H1 (cell line): ENCODE results near the gene RNFT2. TPM values are rescaled to one million over a fixed set of nuclear protein-coding genes. Genes with fewer than 3 reads are reported as not detected.

ENCODE experiments used
- CTCF ChIA-PET: fragments of 300-600 bp; sonication (Branson Sonifier 250); formaldehyde crosslinking; loops from one replicate; lab custom pipeline; 2021; ENCODE audit not compliant: partially characterized antibody; lab: Charles Lee
- POLR2A ChIA-PET: fragments of 300-600 bp; sonication (Branson Sonifier 250); formaldehyde crosslinking; loops from one replicate; lab custom pipeline; 2021; ENCODE audit warnings: inconsistent platforms; ENCODE audit not compliant: partially characterized antibody; lab: Charles Lee
- DNase-seq, 2 experiments: peaks; one replicate each; pipeline versions ENCODE4 v3.0.0 to v3.0.0-alpha.2; 2010 to 2022; ENCODE audit warnings: low spot score in 2 of 2, low read depth in 1 of 2, mixed read lengths in 1 of 2
- FAIRE-seq: peaks from 2 replicates; lab custom pipeline; 2011; peaks lifted over from hg19 to GRCh38; lab: Jason Lieb, UNC
- H2AFZ ChIP-seq: 2 replicates; pipeline ENCODE4 v1.8.1; 2012; ENCODE audit warnings: low read length, inconsistent platforms
- H2AK5ac ChIP-seq: 2 replicates; pipeline ENCODE4 v1.6.1; 2013; ENCODE audit warnings: low read depth, low read length
- H2BK120ac ChIP-seq: replicated peaks from 2 replicates; pipeline ENCODE3; 2013; ENCODE audit warnings: low read depth, low read length, inconsistent platforms
- H2BK12ac ChIP-seq: 2 replicates; pipeline ENCODE4 v1.6.1; 2013; ENCODE audit warnings: low read depth, low read length
- H2BK15ac ChIP-seq: 2 replicates; pipeline ENCODE4 v1.6.1; 2013; ENCODE audit warnings: low read length
- H2BK20ac ChIP-seq: 2 replicates; pipeline ENCODE4 v1.6.1; 2013; ENCODE audit warnings: low read length
- H2BK5ac ChIP-seq: 2 replicates; pipeline ENCODE4 v1.6.1; 2013; ENCODE audit warnings: low read depth, low read length
- H3K14ac ChIP-seq: 2 replicates; pipeline ENCODE4 v1.6.1; 2013; ENCODE audit warnings: inconsistent platforms; ENCODE audit not compliant: insufficient read length
- H3K18ac ChIP-seq: 2 replicates; pipeline ENCODE4 v1.6.1; 2013; ENCODE audit warnings: low read length; ENCODE audit errors: extremely low read depth
- H3K23ac ChIP-seq: 2 replicates; pipeline ENCODE4 v1.6.1; 2013; ENCODE audit warnings: inconsistent platforms; ENCODE audit not compliant: insufficient read length
- H3K23me2 ChIP-seq: 2 replicates; pipeline ENCODE4 v1.6.1; 2013; ENCODE audit warnings: low read depth, low read length
- H3K27ac ChIP-seq: 2 replicates; pipeline ENCODE4 v1.6.1; 2011; ENCODE audit warnings: low read depth, low read length, inconsistent platforms
- H3K27me3 ChIP-seq, 4 experiments: replicated peaks in 1 of 4; 1 replicate in 1 of 4; 2 replicates in 3 of 4; pipeline versions ENCODE4 v1.6.1 to v1.8.1; 2011 to 2013; ENCODE audit warnings: low read length in 3 of 4, mild to moderate bottlenecking in 3 of 4, inconsistent platforms in 2 of 4, mixed read lengths in 2 of 4, moderate library complexity in 1 of 4; ENCODE audit not compliant: control insufficient read depth in 3 of 4, insufficient read depth in 3 of 4; ENCODE audit errors: extremely low read depth in 1 of 4
- H3K36me3 ChIP-seq, 4 experiments: 2 replicates each; pipeline versions ENCODE4 v1.6.1 to v1.8.1; 2011 to 2013; ENCODE audit warnings: mild to moderate bottlenecking in 4 of 4, low read length in 3 of 4, moderate library complexity in 2 of 4, control low read depth in 1 of 4, inconsistent platforms in 1 of 4; ENCODE audit not compliant: insufficient read depth in 4 of 4, control insufficient read depth in 2 of 4
- H3K4ac ChIP-seq: replicated peaks from 2 replicates; pipeline ENCODE3; 2013; ENCODE audit warnings: low read length, low read depth, mixed read lengths, inconsistent platforms; ENCODE audit not compliant: insufficient read length
- H3K4me1 ChIP-seq, 4 experiments: replicated peaks in 1 of 4; 1 replicate in 1 of 4; 2 replicates in 3 of 4; pipeline versions ENCODE4 v1.6.1 to v1.8.1; 2011 to 2013; ENCODE audit warnings: low read length in 3 of 4, inconsistent platforms in 2 of 4, mixed read lengths in 1 of 4; ENCODE audit not compliant: insufficient read depth in 4 of 4, control insufficient read depth in 3 of 4
- H3K4me2 ChIP-seq, 2 experiments: 2 replicates each; pipeline versions ENCODE4 v1.6.1 to v1.8.1; 2011 to 2013; ENCODE audit warnings: low read depth in 2 of 2, low read length in 2 of 2, control low read depth in 1 of 2, inconsistent platforms in 1 of 2, mild to moderate bottlenecking in 1 of 2; ENCODE audit not compliant: insufficient read depth in 1 of 2
- H3K4me3 ChIP-seq, 4 experiments: fragments of 200-600, 300-600 bp in 1 of 4; sonication (generic), shearing (Covaris generic), sonication (Bioruptor Twin) in 1 of 4; 2 replicates each; pipeline versions ENCODE4 v1.5.1 to v1.8.1; 2011 to 2016; ENCODE audit warnings: low read length in 4 of 4, low read depth in 3 of 4, control low read depth in 2 of 4, inconsistent platforms in 2 of 4, mild to moderate bottlenecking in 2 of 4, mixed read lengths in 1 of 4, moderate library complexity in 1 of 4; ENCODE audit not compliant: insufficient read depth in 2 of 4; ENCODE audit errors: extremely low read depth in 1 of 4
- H3K56ac ChIP-seq: replicated peaks from 2 replicates; pipeline ENCODE3; 2013; ENCODE audit warnings: low read depth, mild to moderate bottlenecking, mixed read lengths, low read length, inconsistent platforms; ENCODE audit not compliant: insufficient read length
- H3K79me1 ChIP-seq: 2 replicates; pipeline ENCODE4 v1.6.1; 2013; ENCODE audit warnings: low read depth, low read length, control low read depth
- H3K79me2 ChIP-seq, 2 experiments: 2 replicates each; pipeline versions ENCODE4 v1.6.1 to v1.8.1; 2012 to 2013; ENCODE audit warnings: low read length in 2 of 2, mild to moderate bottlenecking in 2 of 2, inconsistent platforms in 1 of 2; ENCODE audit not compliant: insufficient read depth in 2 of 2, control insufficient read depth in 1 of 2
- H3K9ac ChIP-seq, 4 experiments: replicated peaks in 1 of 4; 1 replicate in 1 of 4; 2 replicates in 3 of 4; pipeline versions ENCODE4 v1.6.1 to v1.8.1; 2011 to 2013; ENCODE audit warnings: low read depth in 3 of 4, low read length in 3 of 4, control low read depth in 2 of 4, mild to moderate bottlenecking in 2 of 4, moderate library complexity in 2 of 4, inconsistent platforms in 1 of 4; ENCODE audit errors: extremely low read depth in 1 of 4
- H3K9me3 ChIP-seq, 2 experiments: 2 replicates each; pipeline versions ENCODE4 v1.6.1 to v1.8.1; 2012 to 2013; ENCODE audit warnings: mild to moderate bottlenecking in 2 of 2, moderate library complexity in 2 of 2, control low read depth in 1 of 2, inconsistent platforms in 1 of 2, low read depth in 1 of 2, low read length in 1 of 2, mixed read lengths in 1 of 2; ENCODE audit not compliant: insufficient read depth in 2 of 2
- H4K20me1 ChIP-seq, 2 experiments: replicated peaks in 1 of 2; 2 replicates each; pipeline versions ENCODE3 to v1.8.1; 2011 to 2013; ENCODE audit warnings: inconsistent platforms in 2 of 2, low read length in 2 of 2, mild to moderate bottlenecking in 1 of 2; ENCODE audit not compliant: insufficient read depth in 2 of 2, control insufficient read depth in 1 of 2
- H4K5ac ChIP-seq: 2 replicates; pipeline ENCODE4 v1.6.1; 2013; ENCODE audit warnings: low read length, low read depth, mixed read lengths, inconsistent platforms; ENCODE audit not compliant: insufficient read length
- H4K8ac ChIP-seq: 2 replicates; pipeline ENCODE4 v1.8.0; 2013; ENCODE audit warnings: mild to moderate bottlenecking, moderate library complexity, low read length, inconsistent platforms; ENCODE audit not compliant: insufficient read depth; ENCODE audit errors: extremely low read depth
- H4K91ac ChIP-seq: replicated peaks from 2 replicates; pipeline ENCODE3; 2013; ENCODE audit warnings: low read length, mixed read lengths, inconsistent platforms; ENCODE audit not compliant: insufficient read length
- CBX5 ChIP-seq: fragments of 300-800, 300-1000 bp; sonication (generic); IDR thresholded peaks from 2 replicates; pipeline ENCODE4 v1.7.1; 2016; ENCODE audit warnings: antibody characterized with exemption, low read length, low read depth
- CREB1 ChIP-seq: IDR thresholded peaks from 2 replicates; pipeline ENCODE4 v1.6.1; 2012; ENCODE audit warnings: inconsistent platforms
- EGR1 ChIP-seq: IDR thresholded peaks from 2 replicates; pipeline ENCODE4 v1.6.1; 2011; ENCODE audit warnings: low read depth, low read length, borderline replicate concordance
- EZH2 ChIP-seq: fragments of 200-600 bp; sonication (generic); IDR thresholded peaks from 2 replicates; pipeline ENCODE4 v1.7.1; 2012; ENCODE audit warnings: low read depth, mild to moderate bottlenecking, moderate library complexity, low read length, inconsistent platforms; ENCODE audit not compliant: severe bottlenecking
- NANOG ChIP-seq: IDR thresholded peaks from 2 replicates; pipeline ENCODE4 v1.6.1; 2011; ENCODE audit warnings: low read length, low read depth, mild to moderate bottlenecking, inconsistent platforms; ENCODE audit not compliant: insufficient read depth, poor library complexity, severe bottlenecking
- RAD21 ChIP-seq, 2 experiments: IDR thresholded peaks in 1 of 2; conservative IDR thresholded peaks in 1 of 2; 2 replicates each; pipeline ENCODE4 v1.6.1; 2011; ENCODE audit warnings: low read depth in 2 of 2, low read length in 2 of 2, improper control_type of control experiment in 1 of 2, inconsistent platforms in 1 of 2, mild to moderate bottlenecking in 1 of 2, moderate library complexity in 1 of 2
- RNF2 ChIP-seq: fragments of 200-900, 300-1000 bp; sonication (generic); IDR thresholded peaks from 2 replicates; pipeline ENCODE4 v1.7.1; 2016; ENCODE audit warnings: borderline replicate concordance, low read depth, mild to moderate bottlenecking, antibody characterized with exemption, low read length; ENCODE audit not compliant: poor library complexity, severe bottlenecking; ENCODE audit errors: missing control alignments
- SP2 ChIP-seq: IDR thresholded peaks from 2 replicates; pipeline ENCODE4 v1.6.1; 2012; ENCODE audit warnings: mild to moderate bottlenecking, low read length, inconsistent platforms
- TBP ChIP-seq: IDR thresholded peaks from 2 replicates; pipeline ENCODE4 v1.6.1; 2011; ENCODE audit warnings: low read depth, low read length, improper control_type of control experiment
- WGBS, 2 experiments: shearing (Covaris generic) in 1 of 2; methylation state at CpG; one replicate each; pipeline versions ENCODE4 v1.1.6 to v1.1.7; 2013 to 2015; ENCODE audit warnings: low lambda C conversion rate in 2 of 2, mixed read lengths in 2 of 2, inconsistent platforms in 1 of 2, low coverage in 1 of 2, missing lambda C conversion rate in 1 of 2; ENCODE audit not compliant: insufficient replicate concordance in 2 of 2, insufficient coverage in 1 of 2, insufficient read length in 1 of 2; ENCODE audit errors: extremely low coverage in 1 of 2, missing lambda C conversion rate in 1 of 2; 5-methylcytosine and 5-hydroxymethylcytosine counted together
- polyA plus RNA-seq, 7 experiments: library from polyadenylated mRNA; depleted of rRNA in 3 of 7; stranded (reverse) in 5 of 7; unstranded in 2 of 7; fragments of >200 nt in 5 of 7; fragments of 200-250 nt in 2 of 7; gene quantifications; 1 replicate in 5 of 7; 2 replicates in 1 of 7; 4 replicates in 1 of 7; pipeline versions ENCODE4 v1.2.1 to v1.2.3, GENCODE V29; 2011 to 2013; ENCODE audit warnings: missing spikeins in 2 of 7, mixed read lengths in 2 of 7
- total RNA-seq: library from RNA; stranded (reverse); fragmentation: NEBNext Ultra II Directional; extraction: Animal tissue kit (Norgen Biotek cat#: 25700); gene quantifications from 2 replicates; pipeline ENCODE4 v1.2.1, GENCODE V29; 2021
- TF ChIP-seq, protein P1 (sequence below), 3 experiments: IDR thresholded peaks; 1 replicate in 2 of 3; 2 replicates in 1 of 3; pipeline versions ENCODE4 v1.5.1 to v1.6.1; 2011; ENCODE audit warnings: low read length in 3 of 3, mild to moderate bottlenecking in 3 of 3, inconsistent platforms in 2 of 3, low read depth in 1 of 3, moderate library complexity in 1 of 3; ENCODE audit not compliant: insufficient read depth in 1 of 3; ENCODE audit errors: control extremely low read depth in 1 of 3

RNFT2 gene
- total and polyA plus RNA-seq, 2 of the 8 experiments (the other 6 are each of a cell fraction or from before 2014, with no cell fraction given): 14.2 to 33.1 TPM

DNA sequence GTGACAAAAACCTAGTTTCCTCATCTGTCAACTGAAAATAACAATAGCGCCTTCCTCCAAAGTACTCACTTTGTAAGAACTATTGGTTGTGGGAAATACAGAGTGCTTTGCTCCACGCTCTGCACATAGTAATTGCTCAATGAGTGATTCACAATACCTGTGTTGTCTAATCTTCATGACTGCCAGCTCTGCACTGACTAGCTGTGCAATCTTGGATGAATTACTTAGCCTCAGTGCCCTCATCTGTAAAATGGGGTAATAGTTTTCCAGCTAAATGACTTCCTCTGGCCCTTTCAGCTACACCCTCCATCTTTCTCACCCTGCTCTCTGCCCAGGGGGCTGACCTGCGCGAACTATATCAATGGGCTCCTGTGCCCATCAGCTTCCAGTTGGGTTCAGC is 42.8 kb downstream of the RNFT2 start:
- Histone ChIP-seq H2BK120ac (no peak overlapping the region), H3K4ac (no peak overlapping the region), H2BK12ac (no peak overlapping the region), H3K4me3 (no peak overlapping the region), H3K4me1 (no peaks in the 10 kb centered on the region; a peak in 1 of 7 replicates), H2BK15ac (no peak overlapping the region), H3K23ac (no peak overlapping the region), H3K4me2 (no peak overlapping the region), H3K79me1 (no peaks in the 10 kb centered on the region), H3K27me3 (no peaks in the 10 kb centered on the region), H2AK5ac (no peak overlapping the region), H4K5ac (no peak overlapping the region), H2BK5ac (no peak overlapping the region), H3K79me2 (no peaks in the 10 kb centered on the region), H4K8ac (no peak overlapping the region; the same call in 1 of the 2 replicates), H3K14ac (no peak overlapping the region), H3K23me2 (no peaks in the 10 kb centered on the region), H3K18ac (no peak overlapping the region), H3K9me3 (no peaks in the 10 kb centered on the region), H4K20me1 (no peaks in the 10 kb centered on the region), H3K9ac (no peak overlapping the region), H2AFZ (no peak overlapping the region), H2BK20ac (no peak overlapping the region), H4K91ac (no peak overlapping the region), H3K36me3 (peaks cover 6 to 33% (median 17%) of the 10 kb centered on the region in 4 experiments; a peak in 7 of 8 replicates), H3K56ac (no peak overlapping the region), H3K27ac (no peak overlapping the region)
- ChIA-PET POLR2A (interaction anchor here (0.6 kb wide), 1 partner anchor 29 kb away, joined by 3 read pairs; no protein-coding TSS in a partner anchor), CTCF (interaction anchor here (0.9 to 1.1 kb wide), 3 partner anchors 16 to 102 kb away, joined by 3 to 4 read pairs (median 3); no protein-coding TSS in a partner anchor)
- WGBS, 2 experiments: 73% methylated on average over 4 of the region's 4 CpGs; no CpG with 5 or more reads in 1 of the 2 experiments
- no peak for DNase-seq
- no peak for FAIRE-seq
- TF ChIP-seq SP2: no peak
- TF ChIP-seq, protein P1, sequence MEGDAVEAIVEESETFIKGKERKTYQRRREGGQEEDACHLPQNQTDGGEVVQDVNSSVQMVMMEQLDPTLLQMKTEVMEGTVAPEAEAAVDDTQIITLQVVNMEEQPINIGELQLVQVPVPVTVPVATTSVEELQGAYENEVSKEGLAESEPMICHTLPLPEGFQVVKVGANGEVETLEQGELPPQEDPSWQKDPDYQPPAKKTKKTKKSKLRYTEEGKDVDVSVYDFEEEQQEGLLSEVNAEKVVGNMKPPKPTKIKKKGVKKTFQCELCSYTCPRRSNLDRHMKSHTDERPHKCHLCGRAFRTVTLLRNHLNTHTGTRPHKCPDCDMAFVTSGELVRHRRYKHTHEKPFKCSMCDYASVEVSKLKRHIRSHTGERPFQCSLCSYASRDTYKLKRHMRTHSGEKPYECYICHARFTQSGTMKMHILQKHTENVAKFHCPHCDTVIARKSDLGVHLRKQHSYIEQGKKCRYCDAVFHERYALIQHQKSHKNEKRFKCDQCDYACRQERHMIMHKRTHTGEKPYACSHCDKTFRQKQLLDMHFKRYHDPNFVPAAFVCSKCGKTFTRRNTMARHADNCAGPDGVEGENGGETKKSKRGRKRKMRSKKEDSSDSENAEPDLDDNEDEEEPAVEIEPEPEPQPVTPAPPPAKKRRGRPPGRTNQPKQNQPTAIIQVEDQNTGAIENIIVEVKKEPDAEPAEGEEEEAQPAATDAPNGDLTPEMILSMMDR (IDR thresholded peaks at IDR 0.05; ENCODE audit: control extremely low read depth in 1 of 3, insufficient read depth in 1 of 3, low read depth in 1 of 3, low read length in 3 of 3): no peak
- TF ChIP-seq EGR1: no peak
- TF ChIP-seq TBP: no peak
- TF ChIP-seq NANOG: no peak
- no peak for TF ChIP-seq EZH2
- no peak for TF ChIP-seq CBX5
- no peak for TF ChIP-seq RAD21 (IDR thresholded peaks at IDR 0.05 in 1 of 2, conservative IDR thresholded peaks at IDR 0.05 in 1 of 2; ENCODE audit: low read depth in 2 of 2, low read length in 2 of 2)
- TF ChIP-seq RNF2: no peak
- no peak for TF ChIP-seq CREB1
